Activated naive CD8-positive, alpha-beta T cell treated with anti-CD3 and anti-CD28 coated beads, Interleukin-2, amount 50 U/mL, for 24 hours (primary cell): ENCODE measurements around the gene GPX2.
A peak's percentile ranks its signal among the peaks of the same experiment; 100 is the strongest.

ENCODE experiments used
- ATAC-seq: fragments of 150-1000 bp; cut with Tn5 transposase; one replicate; pipeline ENCODE4 v1.10.0; 2021
- DNase-seq: peaks from one replicate; pipeline ENCODE4 v3.0.0; 2021
- H3K27ac Mint-ChIP-seq: one replicate; pipeline ENCODE4 v1.8.0; 2021; ENCODE audit warnings: mild to moderate bottlenecking, mixed read lengths
- H3K27me3 Mint-ChIP-seq: one replicate; pipeline ENCODE4 v1.8.0; 2021; ENCODE audit warnings: mixed read lengths
- H3K36me3 Mint-ChIP-seq: one replicate; pipeline ENCODE4 v1.8.0; 2021; ENCODE audit warnings: low read depth, mixed read lengths
- H3K4me1 Mint-ChIP-seq: one replicate; pipeline ENCODE4 v1.8.0; 2021; ENCODE audit warnings: mixed read lengths
- H3K4me3 Mint-ChIP-seq: one replicate; pipeline ENCODE4 v1.8.0; 2021; ENCODE audit warnings: mild to moderate bottlenecking, moderate library complexity, mixed read lengths
- H3K9me3 Mint-ChIP-seq: one replicate; pipeline ENCODE4 v1.8.0; 2021; ENCODE audit warnings: mixed read lengths

GPX2 gene

DNA sequence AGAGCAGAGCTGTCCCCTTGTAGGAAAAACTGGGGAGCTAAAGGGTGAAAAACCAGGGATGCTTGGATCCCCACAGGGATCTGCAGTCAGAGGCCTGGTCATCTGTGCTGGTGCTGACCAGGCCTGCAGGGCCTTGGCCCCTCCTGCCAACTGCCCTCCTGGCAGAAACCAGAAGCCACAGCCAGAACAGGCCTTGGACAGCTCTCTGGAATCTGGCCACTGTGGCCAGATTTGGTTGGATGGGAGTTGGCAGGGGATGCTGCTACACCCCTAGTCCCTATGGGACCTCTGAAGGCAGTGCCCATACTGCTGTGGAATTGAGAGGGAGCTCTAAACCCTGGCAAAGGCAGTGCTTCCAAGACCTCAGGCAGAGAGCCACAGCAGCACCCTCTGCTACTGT, 9.2 kb upstream of the GPX2 start:
- Mint-ChIP-seq H3K9me3 (no peaks in the 10 kb centered on the region), H3K36me3 (peaks cover 6% of the 10 kb centered on the region), H3K27ac (no peak overlapping the region), H3K4me1 (peaks cover 6% of the 10 kb centered on the region), H3K27me3 (no peaks in the 10 kb centered on the region), H3K4me3 (no peak overlapping the region)
- no peak for ATAC-seq
- no peak for DNase-seq

DNA sequence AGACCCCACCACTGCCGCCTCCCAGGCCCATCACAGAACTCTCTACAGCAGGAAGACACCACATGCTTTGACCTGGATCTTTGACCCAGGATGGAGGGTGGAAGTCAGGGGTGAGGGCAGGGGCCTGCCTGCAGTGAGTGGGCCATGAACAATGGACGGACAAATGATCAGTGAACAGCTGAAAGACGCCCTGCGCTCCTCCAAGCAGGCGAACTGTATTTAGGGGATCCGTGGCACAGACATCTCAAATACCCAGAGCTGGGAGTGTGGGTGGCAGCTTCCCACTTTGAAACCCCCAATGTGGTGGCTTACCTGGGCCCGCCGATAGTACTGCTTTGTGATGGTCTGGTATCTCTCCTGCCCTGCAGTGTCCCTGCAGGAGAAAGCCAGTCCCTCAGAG, 8.7 kb upstream of the GPX2 start:
- H3K27ac Mint-ChIP-seq = no peak overlapping the region
- no peaks in the 10 kb centered on the region for H3K27me3 Mint-ChIP-seq
- ATAC-seq (no peak), DNase-seq (no peak)
- H3K9me3 Mint-ChIP-seq = no peaks in the 10 kb centered on the region
- peaks cover 6% of the 10 kb centered on the region for H3K4me1 Mint-ChIP-seq
- no peak overlapping the region for H3K4me3 Mint-ChIP-seq
- peaks cover 6% of the 10 kb centered on the region for H3K36me3 Mint-ChIP-seq

DNA sequence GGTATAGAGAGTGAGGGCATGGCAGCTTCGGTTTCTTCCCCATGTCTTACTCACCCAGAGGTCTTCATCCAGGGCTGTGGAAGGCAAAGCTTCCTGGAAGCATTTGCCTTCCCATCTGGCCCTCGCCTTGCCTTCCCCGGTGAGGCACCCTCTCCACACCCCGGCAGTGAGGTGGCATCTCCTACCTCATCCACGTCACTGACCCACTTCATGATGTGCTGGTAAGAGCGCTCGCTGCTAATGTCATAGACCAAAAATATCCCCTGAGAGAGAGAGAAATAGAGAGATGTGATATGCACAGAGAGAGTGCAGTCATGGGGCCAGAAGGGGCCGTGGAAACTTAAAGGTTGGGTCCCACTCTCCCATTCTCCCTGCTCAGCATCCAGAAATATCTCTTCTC, 8.3 kb upstream of the GPX2 start:
- Mint-ChIP-seq H3K27me3 (no peaks in the 10 kb centered on the region), H3K36me3 (peaks cover 6% of the 10 kb centered on the region), H3K9me3 (no peaks in the 10 kb centered on the region), H3K4me1 (peaks cover 6% of the 10 kb centered on the region), H3K27ac (no peak overlapping the region), H3K4me3 (no peak overlapping the region)
- DNase-seq (no peak), ATAC-seq (no peak)

DNA sequence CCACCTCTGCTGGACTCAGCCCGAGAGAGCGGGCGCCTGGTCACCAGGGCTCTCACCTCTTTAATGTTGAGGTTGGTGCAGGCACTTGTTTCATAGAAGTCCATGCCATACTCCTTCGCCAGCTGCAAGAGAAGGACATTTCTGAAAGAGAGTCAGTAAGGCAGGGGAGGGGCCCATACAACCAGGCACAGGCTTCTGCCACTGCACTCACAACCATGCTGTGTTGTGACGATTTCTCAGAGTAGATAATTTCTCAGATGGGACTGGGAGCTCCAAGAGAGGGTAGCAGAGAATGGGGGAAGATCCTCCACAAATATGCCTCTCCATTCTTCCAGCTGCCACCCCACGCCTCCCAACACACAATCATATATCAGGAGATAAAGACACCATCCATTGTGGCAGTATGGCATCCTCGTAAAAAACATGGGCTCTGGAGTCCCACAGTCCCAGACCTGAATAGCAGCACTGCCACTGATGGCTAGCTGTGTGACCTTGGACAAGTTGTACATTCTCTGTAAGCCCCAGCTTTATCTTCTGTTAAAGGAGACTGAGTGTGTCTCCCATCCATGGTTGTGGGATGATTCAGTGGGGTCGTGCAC, 6.2 kb upstream of the GPX2 start:
- Mint-ChIP-seq H3K4me3 (no peak overlapping the region), H3K27me3 (no peaks in the 10 kb centered on the region), H3K9me3 (no peaks in the 10 kb centered on the region), H3K36me3 (peaks cover 9% of the 10 kb centered on the region), H3K27ac (no peak overlapping the region), H3K4me1 (peaks cover 10% of the 10 kb centered on the region)
- no peak for DNase-seq
- no peak for ATAC-seq

DNA sequence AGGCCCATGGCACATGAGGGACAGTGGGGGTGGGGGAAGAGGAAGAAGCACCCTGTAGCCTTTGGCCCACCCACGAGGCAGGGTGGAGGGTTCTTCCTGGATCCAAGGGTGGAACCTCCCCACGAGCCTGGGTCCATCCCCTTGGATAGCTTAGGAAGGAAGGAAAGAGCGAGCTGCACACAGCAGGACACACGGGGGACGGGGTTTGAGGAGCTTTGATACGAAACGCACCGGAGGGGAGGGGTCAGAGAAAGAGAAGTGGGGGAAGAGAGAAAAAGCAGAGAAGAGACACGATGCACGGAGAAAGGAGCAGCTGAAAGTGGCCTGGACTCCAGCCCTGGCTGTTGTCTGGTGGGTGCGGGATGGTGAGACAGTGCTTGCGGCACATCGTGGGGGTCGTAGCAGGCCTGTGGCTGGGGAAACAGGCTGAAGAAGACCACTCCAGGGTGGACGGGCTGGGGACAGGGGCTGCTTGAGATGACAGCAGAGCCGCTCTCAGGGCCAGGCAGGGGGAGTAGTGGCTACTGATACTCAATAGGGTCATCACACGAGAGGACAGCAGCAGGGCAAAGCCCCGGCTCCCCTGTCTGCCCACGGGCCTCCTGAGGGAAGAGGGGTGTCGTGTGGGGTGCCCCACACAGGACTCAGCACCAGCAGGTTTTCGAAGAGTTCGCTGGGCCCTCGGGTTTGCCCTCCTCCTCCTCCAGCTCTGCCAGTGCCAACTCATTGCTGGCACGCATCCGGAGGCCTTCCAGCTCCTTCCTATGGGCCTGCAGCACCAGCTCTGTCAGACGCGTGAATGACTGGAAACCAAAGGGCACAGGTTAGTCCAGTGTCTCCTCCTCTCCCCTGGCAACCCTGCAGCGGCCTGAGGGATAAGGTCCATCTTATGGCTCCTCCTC, 5.4 kb upstream of the GPX2 start:
- no peak for ATAC-seq
- Mint-ChIP-seq H3K27me3 (no peaks in the 10 kb centered on the region), H3K36me3 (peaks cover 9% of the 10 kb centered on the region), H3K9me3 (no peaks in the 10 kb centered on the region), H3K4me3 (no peak overlapping the region), H3K27ac (no peak overlapping the region), H3K4me1 (peaks cover 14% of the 10 kb centered on the region)
- DNase-seq = no peak

DNA sequence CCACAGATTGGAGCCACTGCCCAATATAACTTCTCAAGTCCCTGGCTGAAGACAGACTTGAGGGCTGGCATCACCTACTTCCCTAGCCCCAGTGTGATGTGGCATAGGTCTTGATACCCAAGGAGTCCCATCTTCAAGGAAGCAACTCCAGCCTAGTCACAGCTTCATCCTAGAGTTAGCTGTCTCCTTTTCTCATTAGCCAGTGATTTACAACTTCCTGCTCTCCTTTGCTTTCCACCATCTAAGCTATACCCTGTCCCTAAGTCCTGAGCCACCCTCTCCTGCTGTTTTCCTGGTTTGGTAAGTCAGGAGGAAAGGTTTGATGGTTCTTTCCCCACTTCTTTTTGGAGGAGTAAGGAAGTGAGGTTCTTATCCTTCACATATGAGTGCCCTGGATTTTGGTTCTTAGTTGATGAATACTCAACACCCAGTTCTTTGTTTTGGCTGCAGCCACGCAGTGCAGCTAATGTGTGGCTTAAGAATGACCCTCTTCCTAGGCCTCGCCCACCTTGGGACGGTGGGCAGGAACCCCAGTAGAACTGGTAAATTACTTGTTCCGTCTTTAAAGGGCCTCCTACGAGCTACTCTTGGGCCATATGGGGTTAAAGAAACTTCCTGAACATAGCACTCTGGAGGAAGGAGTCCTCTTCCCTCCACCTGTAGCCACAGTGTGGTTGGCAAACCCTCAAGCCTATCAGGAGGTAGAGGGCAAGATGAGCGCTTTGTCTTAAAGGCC, 3.9 kb upstream of the GPX2 start:
- ATAC-seq (no peak), DNase-seq (no peak)
- Mint-ChIP-seq H3K27ac (no peak overlapping the region), H3K9me3 (no peaks in the 10 kb centered on the region), H3K27me3 (no peaks in the 10 kb centered on the region), H3K4me3 (no peak overlapping the region), H3K4me1 (peaks cover 10% of the 10 kb centered on the region), H3K36me3 (peaks cover 9% of the 10 kb centered on the region)

DNA sequence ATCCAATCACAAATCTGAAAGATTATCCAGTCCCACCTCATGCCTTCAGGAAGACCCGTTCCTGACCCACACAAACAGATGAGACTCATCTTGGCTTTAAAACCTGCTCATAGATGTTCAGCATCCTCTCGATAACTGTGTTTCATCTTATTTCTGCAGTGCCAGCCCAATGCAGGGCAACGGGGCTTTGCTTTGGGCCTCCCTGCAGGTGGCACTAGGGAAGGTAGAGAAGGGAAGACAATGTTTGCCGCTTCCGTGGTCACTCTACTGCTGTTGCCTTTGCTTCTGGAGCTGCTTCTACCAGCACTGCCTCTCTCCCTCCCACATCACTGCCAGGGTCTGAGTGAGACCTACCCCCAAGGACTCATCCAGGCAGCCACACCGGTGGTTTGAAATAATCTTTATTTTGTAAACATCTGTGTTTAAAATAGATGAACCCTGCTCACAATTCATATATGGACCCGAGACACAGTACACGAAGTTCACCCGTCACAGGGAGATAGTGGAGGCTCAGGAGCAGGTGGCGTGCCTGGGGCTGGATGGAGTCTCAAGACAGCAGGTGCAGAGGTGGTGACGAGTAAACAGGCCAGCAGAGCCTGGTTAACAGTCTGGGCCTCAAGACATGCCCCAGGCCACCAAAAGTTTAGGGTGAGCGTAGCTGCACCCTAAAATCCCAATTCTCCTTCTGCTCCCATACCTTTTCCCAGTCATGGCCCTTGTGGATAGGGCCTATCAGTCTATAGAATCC, 3.1 kb upstream of the GPX2 start:
- Mint-ChIP-seq H3K4me3 (no peak overlapping the region), H3K27me3 (no peaks in the 10 kb centered on the region), H3K4me1 (peaks cover 10% of the 10 kb centered on the region), H3K9me3 (no peaks in the 10 kb centered on the region), H3K27ac (no peak overlapping the region), H3K36me3 (peaks cover 11% of the 10 kb centered on the region)
- DNase-seq (no peak), ATAC-seq (no peak)

DNA sequence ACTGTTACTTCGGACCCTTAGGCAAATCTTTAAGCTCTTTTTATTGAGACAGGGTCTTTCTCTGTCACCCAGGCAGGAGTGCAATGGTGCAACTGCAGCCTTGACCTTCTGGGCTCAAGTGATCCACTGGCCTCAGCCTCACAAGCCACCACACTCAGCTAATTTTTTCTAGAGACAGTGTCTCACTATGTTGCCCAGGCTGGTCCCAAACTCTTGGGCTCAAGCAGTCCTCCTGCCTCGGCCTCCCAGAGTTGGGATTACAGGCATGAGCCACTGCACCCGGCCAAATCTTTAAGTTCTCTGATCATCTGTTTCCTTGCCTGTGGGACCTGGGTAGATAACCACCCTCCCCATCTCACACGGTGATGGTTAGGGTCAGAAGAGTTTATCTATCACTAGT, 2.3 kb upstream of the GPX2 start:
- H3K36me3 Mint-ChIP-seq = peaks cover 13% of the 10 kb centered on the region
- no peaks in the 10 kb centered on the region for H3K27me3 Mint-ChIP-seq
- peaks cover 10% of the 10 kb centered on the region for H3K4me1 Mint-ChIP-seq
- DNase-seq = no peak
- no peaks in the 10 kb centered on the region for H3K9me3 Mint-ChIP-seq
- no peak overlapping the region for H3K4me3 Mint-ChIP-seq
- no peak overlapping the region for H3K27ac Mint-ChIP-seq
- no peak for ATAC-seq

DNA sequence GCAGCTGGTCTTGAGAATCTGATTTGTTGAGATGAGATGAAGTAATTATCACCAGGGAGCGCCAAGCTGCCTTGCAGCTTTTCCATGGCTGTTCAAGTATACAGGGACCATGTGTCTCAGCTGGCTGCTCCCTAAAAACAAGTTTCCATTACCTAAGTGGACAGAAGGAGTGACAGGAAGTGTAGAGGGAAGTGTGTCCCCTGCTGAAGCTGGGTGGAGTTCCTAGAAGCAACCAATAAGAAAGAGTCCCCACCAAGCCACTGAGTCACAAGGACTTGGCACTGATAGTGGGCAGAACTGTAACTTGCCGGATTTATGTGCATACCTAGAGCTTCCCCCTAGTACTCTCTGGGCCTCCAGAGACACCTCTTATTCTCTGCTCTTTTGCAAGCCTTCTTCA, 1.5 kb upstream of the GPX2 start:
- DNase-seq = no peak
- Mint-ChIP-seq H3K36me3 (peaks cover 12% of the 10 kb centered on the region), H3K27me3 (no peaks in the 10 kb centered on the region), H3K27ac (no peak overlapping the region), H3K4me1 (peaks cover 15% of the 10 kb centered on the region), H3K9me3 (no peaks in the 10 kb centered on the region), H3K4me3 (no peak overlapping the region)
- ATAC-seq = no peak

DNA sequence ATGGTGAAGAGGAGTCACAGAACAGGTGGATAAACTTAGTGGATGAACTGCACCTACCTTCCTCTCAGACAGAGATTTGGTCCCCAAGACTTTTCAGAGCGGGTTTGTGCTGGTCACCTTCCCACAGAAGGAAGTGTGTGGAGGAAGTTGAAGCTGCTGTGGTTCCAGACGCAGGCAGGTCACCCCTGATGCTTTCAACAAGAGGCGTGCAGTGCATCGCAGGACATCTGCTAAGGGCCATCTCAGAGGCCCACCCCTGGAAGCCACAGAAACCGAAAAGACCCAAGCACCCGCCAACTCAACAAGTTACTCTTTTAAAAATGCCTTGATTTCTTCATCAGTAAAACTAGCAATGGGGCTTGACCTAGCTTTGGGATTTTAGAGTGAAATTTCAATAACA, 1.0 kb upstream of the GPX2 start:
- no peak for ATAC-seq
- Mint-ChIP-seq H3K9me3 (no peaks in the 10 kb centered on the region), H3K27me3 (no peaks in the 10 kb centered on the region), H3K36me3 (peaks cover 14% of the 10 kb centered on the region), H3K4me3 (no peak overlapping the region), H3K27ac (no peak overlapping the region), H3K4me1 (peaks cover 20% of the 10 kb centered on the region)
- no peak for DNase-seq

DNA sequence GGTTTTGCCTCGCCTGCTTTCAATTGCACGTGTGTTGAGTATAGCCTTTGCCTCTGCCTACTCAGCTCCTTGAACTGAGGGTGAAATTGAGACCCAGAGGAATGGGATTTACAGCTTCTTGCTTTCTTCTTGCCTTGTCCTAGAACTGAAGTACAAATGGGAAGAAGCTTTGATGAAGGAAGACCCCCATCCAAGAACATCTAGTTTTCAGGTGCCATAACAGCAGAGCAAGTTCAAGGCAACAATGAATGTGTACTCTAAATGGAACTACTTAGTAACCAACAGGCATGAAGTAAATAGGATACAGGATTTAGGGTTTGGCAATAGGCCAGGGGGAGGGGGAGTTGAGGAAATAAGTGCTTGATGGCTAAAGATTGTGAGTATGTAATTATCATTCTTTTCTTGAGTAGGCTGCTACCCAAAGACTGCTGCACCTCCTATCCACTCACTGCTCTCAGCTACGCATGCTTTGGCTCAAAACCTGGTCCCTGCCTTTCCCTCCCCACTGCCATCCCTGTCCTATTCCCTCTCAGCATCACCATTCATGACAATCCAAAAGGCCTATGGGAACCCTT, 2.1 kb downstream of the GPX2 start:
- Mint-ChIP-seq H3K36me3 (peaks cover 22% of the 10 kb centered on the region), H3K9me3 (no peaks in the 10 kb centered on the region), H3K27ac (no peak overlapping the region), H3K4me3 (no peak overlapping the region), H3K4me1 (peaks cover 37% of the 10 kb centered on the region), H3K27me3 (no peaks in the 10 kb centered on the region)
- no peak for DNase-seq
- ATAC-seq = no peak

DNA sequence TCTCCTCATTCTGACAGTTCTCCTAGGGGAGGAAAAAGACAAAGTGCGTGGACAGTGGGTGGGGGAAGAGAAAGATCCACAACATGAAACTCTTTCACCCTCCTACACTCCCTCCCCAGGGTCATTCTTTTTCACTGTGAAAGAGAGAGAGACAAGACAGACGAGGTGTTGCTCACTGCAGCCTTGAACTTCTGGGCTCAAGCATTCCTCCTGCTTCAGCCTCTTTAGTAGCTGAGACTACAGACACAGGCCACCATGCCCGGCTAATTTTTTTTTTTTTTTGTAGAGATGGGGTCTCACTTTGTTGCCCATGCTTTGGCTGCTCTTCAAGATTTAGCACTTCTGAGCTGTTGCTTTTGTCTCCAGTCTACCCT, 2.7 kb downstream of the GPX2 start:
- no peak for ATAC-seq
- no peak for DNase-seq
- Mint-ChIP-seq H3K4me3 (no peak overlapping the region), H3K36me3 (peaks cover 21% of the 10 kb centered on the region), H3K27me3 (no peaks in the 10 kb centered on the region), H3K27ac (no peak overlapping the region), H3K4me1 (peaks cover 38% of the 10 kb centered on the region), H3K9me3 (no peaks in the 10 kb centered on the region)

DNA sequence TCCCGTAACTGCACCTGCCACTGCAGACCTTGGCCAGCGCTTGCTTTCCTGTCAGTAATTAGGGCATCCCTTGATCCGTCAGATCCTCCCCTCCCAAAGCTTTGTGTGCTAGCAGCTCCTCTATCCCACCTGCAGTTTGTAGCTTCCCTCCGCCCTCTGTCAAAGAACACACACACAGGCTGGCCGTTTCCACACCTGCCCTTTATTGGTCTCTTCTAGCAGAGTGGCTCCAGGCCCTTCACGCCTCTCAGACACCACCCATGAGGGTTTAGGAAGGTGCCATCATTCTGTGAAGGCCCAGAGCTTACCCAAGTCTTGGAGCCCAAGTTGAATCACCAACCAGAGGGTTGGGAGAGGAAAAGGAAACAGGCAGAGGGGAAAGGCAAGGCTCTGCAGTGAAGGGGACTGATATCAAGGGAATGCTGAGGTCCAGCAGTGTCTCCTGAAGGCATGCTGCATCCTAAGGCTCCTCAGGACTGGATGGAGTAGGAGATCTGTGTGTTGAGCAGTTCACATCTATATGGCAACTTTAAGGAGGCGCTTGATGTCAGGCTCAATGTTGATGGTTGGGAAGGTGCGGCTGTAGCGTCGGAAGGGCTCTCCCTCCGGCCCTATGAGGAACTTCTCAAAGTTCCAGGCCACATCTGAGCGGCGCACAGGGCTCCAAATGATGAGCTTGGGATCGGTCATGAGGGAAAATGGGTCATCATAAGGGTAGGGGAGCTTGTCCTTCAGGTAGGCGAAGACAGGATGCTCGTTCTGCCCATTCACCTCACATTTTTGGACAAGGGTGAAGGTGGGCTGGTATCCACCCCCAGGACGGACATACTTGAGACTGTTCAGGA, 3.4 kb downstream of the GPX2 start:
- ATAC-seq = no peak
- Mint-ChIP-seq H3K27me3 (no peaks in the 10 kb centered on the region), H3K36me3 (peaks cover 26% of the 10 kb centered on the region), H3K4me3 (no peak overlapping the region), H3K9me3 (no peaks in the 10 kb centered on the region), H3K27ac (peak overlapping the region; percentile 0), H3K4me1 (peaks cover 39% of the 10 kb centered on the region)
- DNase-seq = no peak

DNA sequence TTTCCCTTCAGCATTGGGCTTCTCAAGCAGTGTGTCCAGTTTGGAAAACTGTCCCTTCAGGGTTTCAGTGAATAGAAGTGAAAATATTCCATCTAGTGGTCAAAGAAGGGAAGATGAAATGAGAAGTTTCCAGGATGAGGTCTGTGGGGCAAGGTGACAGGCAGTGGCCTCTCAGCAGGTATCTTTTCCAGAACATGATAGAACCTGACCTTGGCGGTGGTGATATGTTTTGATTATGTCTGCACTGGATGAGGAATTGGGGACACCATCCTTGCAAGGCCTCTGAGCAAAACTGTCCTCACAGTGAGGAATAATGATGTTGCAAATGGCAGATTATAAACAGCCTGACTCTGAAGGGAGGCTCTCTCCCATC, 4.7 kb downstream of the GPX2 start:
- peak overlapping the region; percentile 33 for H3K27ac Mint-ChIP-seq
- H3K27me3 Mint-ChIP-seq = no peaks in the 10 kb centered on the region
- H3K9me3 Mint-ChIP-seq = no peaks in the 10 kb centered on the region
- peaks cover 34% of the 10 kb centered on the region for H3K36me3 Mint-ChIP-seq
- peaks cover 31% of the 10 kb centered on the region for H3K4me1 Mint-ChIP-seq
- DNase-seq = no peak
- ATAC-seq = no peak
- no peak overlapping the region for H3K4me3 Mint-ChIP-seq
